Stimulated activated CD4-positive, alpha-beta T cell treated with anti-CD3 and anti-CD28 coated beads, Interleukin-1b, Interleukin-23, amount 100 ng/mL, for 1 hour (primary cell): Measurements from ENCODE around the gene SLITRK2.

Experiments
- DNase-seq, 2 donors: peaks; one replicate each; pipeline ENCODE4 v3.0.0-alpha.2; 2020; ENCODE audit warnings: low read depth in 2 of 2

SLITRK2 gene, protein sequence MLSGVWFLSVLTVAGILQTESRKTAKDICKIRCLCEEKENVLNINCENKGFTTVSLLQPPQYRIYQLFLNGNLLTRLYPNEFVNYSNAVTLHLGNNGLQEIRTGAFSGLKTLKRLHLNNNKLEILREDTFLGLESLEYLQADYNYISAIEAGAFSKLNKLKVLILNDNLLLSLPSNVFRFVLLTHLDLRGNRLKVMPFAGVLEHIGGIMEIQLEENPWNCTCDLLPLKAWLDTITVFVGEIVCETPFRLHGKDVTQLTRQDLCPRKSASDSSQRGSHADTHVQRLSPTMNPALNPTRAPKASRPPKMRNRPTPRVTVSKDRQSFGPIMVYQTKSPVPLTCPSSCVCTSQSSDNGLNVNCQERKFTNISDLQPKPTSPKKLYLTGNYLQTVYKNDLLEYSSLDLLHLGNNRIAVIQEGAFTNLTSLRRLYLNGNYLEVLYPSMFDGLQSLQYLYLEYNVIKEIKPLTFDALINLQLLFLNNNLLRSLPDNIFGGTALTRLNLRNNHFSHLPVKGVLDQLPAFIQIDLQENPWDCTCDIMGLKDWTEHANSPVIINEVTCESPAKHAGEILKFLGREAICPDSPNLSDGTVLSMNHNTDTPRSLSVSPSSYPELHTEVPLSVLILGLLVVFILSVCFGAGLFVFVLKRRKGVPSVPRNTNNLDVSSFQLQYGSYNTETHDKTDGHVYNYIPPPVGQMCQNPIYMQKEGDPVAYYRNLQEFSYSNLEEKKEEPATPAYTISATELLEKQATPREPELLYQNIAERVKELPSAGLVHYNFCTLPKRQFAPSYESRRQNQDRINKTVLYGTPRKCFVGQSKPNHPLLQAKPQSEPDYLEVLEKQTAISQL

DNA sequence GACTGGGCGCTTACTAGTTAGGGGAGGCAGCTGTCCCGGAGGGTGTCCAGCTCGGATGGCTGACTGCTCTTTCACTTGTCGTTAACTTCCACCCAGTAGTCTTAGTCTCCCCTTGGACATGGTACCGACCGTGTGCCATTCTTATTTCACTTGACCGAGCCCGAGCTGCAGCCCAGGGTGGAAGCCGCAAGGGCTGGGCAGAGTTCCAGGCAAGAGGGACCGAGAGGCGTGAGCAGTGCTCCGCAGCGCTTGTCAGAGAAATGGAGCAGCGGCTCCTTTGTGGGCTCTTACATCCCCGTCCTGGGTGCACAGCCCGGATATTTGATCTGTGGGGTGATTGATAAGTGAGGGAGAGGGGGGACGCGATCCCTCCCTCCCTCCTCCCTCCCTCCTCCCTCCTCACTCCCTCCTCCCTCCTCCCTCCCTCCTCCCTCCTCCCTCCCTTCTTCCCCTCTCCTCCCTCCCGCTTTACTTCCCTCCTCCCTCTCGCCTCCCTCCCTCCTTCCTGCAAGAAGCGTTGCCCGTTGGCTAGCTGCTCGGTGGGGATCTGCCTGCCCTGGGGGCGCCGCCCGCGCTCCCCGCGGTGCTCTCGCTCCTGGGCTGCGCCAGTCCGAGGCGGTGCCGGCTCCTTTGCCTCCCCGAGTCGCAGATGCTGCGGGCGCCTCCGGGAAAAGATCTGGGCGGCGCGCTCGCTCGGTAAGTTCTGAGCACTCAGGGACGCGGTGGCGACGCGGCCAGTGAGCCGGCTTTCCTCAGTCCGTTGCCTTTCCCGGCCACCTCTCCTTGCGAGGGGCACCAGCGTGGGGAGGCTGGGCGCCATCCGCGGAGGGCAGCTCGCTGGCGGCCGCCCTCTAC is at the start of gene SLITRK2:
Gene SLITRK2 (plus strand): TSS at position 499 of the 855 bp plus-strand sequence. CDS start 4,597 bp downstream, outside the sequence.
- DNase-seq, result no peak

DNA sequence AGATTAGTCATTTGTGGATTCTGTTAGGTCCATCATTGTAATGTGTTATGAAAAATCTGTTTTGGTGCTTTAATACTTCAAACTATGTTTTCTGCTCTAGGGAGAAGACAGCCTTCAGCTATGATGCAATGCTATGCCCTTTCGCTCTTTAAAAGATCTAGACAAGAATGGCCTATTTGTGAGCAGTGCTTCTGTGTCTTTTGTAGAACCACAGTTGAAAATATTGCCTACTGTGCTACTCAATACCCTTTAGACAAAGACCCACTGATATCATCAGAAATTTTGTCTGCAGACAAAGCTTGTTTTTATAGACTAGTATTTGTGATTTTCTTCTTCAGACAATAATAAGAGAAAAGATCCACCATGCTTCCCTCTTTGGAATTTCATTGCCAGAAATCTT is 44.6 kb upstream of the SLITRK2 start:
- no peak for DNase-seq

DNA sequence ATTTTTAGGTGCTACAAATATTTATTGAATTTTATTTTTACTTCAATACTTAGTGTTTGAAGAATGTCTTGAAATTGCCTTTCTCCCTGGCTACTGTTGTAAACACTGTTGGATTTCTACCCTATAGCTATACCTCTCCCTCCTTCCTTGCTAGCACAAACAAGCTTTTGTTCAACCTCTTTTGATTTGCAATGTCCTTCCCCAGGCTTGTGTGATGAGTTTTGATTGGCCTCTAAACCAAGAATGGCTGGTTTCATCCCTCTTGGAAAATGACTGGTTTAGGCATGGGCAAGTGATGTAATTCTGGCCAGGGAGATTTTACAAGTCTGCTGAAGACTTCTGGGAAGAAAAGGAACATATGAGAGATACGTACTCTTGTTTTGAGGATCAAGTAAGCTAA is 25.3 kb upstream of the SLITRK2 start:
- DNase-seq, result no peak

DNA sequence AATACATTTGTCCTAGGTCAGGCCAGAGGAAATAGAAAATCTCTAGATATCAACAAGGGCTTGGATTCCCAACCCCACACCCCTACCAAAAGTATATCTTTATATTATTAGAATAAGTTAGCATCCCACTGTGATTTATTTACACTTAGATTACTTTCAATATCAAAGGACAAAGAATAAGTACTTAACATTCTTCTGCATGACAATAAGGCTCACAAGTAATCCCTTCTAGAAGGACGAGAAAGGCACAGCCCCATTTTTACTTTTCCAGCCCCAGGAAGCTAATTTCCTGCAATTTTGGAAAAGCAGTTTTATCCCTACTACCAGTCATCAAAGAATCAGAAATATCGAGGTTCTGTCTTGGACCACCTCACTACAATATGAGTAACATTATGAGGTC is 14.1 kb upstream of the SLITRK2 start:
- no peak for DNase-seq

DNA sequence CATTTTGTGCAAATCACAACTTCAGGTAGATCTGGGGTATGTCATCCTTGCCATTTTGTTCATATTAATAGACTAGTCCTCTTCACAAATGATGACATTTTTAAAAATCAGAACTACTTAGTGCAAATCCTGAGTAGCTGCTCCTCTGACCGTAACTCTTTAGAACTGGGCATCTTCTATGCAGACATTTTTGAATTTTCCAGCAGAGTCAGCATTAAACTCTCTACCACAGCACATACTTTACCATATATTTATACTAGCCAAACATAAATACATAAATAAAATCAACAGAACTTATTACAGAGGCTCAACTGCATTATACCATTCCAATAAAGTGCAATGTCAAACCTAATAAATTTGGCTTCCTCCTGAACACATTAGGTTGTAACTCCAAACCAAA is 4.5 kb upstream of the SLITRK2 start:
- no peak for DNase-seq

DNA sequence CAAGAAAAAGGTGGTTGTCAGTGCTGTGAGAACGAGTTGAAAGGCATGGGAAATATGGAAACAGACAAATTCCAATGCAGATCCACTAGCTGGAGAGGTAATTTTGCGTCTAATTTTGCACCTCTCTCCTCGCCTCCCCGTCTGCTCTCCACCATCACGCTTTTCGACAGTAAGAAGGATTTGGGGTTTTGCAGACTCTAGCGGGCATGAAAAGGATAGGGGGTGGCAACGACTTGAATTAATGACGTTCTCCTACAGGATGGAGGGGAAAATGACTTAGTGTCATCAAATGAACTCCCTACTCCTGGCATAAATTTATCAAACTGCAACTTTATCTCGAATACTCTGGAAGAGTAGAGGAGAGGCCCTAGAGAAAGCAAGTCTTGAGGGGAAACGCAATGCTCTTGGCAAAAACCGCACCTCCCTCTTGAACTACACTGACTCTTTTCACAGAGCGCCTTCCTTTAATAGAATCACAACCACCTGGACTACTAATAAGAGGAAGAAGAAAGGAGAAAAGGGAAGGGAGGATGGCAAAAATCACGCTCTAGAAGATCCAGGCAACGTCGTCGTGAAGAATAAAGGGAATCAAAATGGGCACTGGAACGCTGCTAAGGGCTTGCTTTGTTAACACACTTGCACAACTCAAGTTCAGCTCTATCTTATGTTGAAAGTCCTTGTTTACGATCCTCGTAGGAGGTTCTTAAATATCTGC is 871 bp upstream of the SLITRK2 start:
- DNase-seq, result no peak

DNA sequence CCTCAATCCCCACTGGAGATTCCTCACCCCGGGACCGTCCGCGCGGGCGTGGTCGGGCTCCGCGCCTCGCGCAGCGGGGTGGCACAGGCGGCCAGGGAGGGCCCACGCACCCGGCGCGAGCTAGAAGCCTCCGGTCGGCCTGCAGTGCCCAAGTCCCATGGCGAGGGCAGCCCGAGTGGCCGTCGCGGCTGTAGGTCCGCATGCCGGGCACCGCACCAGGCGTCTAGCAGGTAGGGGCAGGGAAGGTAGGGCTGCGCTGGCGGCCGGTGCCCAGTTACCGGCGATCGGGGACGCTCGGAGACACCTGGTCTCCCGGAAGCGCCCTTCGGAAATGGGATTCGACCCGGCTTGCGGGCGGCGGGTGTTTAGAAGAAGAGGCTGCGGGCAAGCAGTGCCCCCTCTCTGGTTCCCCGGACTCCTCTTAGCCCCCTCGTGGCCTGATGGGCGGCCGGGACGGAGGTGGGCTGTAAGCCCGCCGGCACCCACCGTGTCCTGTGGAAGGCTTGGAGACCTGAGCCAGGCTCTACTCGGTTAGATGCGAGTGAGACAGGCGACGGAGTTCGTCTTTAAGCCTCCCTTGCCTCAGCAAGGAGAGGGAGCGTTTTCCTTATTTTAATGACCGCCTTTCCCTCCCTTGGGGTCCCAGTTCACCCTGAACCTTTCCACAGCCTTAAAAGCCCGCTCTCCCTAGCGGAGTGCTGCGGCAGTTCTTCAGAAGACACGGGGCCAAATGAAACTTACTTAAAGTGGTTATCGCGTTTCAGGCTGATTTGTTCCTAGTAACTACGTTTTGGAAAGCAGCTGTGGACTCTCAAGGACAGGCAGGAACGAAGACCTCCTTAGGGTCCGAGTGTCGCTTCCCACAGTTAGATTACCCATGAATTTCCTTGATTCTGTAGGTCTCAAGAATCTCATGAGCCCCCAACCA is 821 bp downstream of the SLITRK2 start:
- no peak for DNase-seq

DNA sequence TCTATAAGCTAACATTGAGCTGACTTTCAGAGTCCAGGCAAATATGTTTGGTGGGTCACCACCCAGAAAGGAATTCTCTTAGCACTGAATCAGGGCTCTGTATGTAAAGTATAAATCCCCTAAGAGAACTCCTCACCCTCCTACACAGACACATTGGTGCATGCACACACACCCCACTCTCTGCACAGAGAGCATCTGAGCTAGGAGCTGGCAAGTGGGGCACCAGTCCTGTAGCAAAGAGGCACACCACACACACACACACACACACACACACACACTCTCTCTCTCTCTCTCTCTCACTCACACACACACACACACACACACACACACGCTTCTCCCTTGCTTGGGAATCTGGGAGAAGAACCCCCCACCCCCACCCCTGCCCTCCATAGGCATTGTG is 3.2 kb downstream of the SLITRK2 start:
- DNase-seq, result no peak

DNA sequence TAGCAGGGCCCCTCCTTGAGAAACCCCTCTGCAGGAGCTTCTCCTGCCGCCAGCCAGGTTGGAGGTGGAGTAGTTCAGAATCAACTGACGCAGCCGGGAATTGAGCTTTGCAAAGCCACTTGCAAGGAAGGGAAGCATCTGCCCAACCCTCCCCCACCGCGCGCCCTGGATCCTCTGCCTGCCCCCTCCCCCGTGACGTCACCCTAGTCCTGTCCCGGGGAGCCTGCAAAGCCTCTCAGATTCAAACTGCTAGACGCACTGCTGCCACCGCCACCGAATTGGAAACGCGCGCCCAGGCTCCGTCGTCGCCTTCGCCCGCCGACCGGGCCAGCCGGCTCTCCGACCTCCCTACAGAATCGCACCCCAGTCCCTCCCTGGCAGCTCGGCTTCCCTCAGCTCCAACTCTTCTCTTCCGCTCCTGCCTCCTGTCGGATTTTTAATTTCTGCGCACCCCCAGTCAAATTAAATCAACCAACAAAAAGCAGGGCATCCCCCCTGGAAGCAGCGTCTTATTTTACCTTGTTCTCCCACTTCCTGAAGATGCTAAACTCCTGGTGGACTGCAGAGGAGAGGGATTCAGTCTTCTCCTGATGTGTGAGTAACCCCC is 3.8 kb downstream of the SLITRK2 start:
- DNase-seq, result no peak

DNA sequence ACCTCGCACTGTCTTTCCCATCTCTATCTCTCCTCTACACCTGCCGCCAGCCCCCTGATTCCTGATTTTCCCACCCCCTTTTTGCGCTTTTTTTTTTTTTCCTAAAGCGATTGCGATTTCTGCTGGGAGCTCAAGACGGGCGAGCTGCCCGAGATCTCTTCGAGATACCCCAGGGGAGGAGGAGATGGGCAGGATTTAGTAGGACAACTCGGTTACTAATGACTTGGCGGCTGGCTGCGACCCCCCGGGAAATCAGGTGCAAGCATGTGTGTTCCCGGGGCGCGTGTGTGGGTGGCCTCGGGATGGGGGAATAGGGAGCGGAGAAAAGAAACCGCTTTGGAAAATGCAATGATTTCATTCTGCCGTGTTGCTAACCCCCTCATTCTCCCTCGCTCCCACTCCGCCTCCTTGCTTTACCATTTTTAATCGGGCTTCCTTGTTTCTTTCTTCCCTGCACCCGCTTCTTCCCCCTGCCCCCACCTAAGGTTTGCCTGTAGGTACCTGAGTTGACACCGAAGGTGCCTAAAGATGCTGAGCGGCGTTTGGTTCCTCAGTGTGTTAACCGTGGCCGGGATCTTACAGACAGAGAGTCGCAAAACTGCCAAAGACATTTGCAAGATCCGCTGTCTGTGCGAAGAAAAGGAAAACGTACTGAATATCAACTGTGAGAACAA is 4.4 kb downstream of the SLITRK2 start:
- no peak for DNase-seq

DNA sequence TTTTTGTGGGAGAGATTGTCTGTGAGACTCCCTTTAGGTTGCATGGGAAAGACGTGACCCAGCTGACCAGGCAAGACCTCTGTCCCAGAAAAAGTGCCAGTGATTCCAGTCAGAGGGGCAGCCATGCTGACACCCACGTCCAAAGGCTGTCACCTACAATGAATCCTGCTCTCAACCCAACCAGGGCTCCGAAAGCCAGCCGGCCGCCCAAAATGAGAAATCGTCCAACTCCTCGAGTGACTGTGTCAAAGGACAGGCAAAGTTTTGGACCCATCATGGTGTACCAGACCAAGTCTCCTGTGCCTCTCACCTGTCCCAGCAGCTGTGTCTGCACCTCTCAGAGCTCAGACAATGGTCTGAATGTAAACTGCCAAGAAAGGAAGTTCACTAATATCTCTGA is 5.5 kb downstream of the SLITRK2 start:
- DNase-seq, result no peak

DNA sequence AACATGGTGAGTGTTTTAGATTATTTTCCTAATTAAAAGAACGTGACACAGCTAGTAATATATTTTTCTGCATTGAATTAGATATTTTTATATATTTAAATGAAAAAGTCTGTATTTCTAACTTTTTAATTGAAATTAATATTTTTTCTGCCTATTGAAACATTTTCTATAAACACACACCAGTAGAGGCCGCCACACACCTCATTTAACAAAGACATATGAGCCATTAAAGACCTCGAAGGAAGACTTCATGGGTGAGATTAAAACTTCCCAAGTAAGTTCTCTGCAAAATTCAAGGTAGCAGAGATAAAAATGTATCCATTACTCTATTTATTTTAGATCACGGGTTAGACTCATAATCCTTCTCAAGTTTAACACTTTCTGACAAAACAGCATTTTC is 8.3 kb downstream of the SLITRK2 start:
- DNase-seq, result no peak

DNA sequence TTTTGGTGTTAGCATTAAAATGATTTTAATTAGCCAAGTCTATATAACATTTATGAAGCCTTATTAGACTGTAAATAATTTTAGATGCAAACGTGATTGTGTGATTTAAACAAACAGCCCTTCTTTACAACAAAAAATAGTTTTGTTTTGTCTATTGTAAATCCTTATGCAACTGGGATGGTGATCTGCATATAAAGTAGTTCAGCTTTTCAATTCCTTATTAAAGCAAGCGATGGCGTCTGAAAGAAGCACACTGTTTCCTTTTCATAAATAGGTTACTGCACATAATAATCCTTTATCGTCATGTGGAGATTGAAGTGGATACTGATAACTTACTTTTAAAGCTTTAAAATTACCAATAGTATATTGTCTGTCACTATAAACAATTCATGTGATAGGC is 8.8 kb downstream of the SLITRK2 start:
- DNase-seq, result no peak

DNA sequence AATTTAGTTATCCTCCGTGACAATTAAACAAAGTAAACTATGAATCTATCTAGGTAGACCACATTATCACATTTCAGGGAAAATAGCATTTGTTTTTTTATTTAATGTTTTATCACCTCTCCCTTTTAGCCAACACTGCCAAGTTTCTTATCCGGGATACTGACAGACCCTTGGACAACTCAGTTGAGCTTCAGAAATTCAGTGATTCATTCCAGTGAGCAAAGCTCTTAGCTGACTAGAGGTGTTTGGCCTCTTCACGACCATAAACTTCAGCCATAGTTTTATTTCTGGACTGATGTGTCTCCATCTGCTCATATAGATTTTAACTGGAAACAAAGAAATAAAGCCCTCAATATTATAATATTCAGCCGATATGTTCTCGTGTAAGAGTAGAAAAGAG is 15.2 kb downstream of the SLITRK2 start:
- no peak for DNase-seq

DNA sequence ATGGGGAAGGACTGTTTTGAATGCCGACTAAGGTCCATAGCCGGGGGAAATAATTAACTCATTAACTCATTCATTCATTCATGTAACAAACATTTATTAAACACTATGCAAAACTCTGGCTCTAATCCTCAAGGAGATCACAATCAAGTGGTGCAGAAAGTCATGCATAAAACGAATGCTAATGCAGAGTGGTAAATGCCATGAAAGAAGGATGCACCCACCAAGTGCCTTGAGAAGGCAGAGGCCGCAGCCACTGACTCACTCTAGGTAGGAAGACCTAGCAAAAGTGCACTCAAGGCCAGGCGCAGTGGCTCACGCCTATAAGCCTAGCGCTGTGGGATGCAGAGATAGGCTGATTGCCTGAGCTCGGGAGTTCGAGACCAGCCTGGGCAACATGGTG is 22.9 kb downstream of the SLITRK2 start:
- DNase-seq, result no peak

DNA sequence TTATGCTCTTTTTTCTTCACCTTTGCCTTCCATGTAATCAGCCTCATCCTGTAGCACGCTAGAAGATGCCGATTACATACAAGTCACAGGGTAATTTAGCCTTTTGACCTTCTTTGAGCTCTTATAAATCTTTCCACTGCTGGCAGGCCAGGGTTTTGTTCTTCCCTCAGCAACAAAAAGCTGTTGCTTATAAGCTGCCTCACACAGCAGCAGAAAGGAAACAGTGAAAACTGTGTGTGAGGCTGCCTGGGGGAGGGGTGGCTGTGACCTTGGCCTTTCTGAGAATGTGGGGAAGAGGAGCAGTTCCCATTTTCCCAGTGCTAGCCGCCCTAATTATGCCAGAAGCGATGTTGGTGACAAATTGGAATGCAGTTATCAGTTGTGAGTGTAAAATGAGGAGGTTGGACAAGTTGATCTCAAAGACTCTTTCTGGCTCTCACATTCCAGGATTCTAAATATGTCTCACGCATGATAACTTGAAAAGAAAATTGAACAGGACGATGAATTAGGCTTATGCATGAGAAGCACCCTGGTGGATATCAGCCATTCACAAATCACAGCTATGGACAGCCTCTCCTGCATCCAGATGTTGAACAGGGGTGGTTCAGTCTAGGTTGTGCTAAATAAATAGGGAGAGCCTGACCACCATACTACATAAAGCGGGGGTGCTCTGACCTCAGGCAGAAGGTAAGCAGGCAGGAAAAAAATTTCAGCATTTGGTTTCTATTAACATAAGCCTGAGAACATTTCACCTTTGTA is 25.7 kb downstream of the SLITRK2 start:
- DNase-seq, result no peak

DNA sequence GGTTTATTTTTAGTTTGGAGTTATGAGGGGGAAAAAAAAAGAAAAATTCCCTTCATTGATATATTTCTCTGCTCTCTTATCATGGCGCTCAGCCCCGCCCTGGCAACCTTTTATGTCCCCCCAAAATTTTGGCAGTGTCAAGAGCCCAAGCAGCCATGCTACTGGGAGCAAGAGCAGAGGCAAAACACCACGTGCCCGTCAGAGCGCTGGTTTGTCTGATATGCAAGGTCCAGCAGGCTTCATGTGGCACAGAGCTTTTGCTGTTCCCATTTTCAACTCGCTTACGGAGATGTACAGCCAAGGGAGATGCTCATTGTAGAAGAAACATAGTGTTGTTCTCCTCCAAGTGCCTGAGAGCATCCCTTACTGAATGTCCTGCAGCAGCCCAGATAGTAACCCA is 27.3 kb downstream of the SLITRK2 start:
- no peak for DNase-seq

DNA sequence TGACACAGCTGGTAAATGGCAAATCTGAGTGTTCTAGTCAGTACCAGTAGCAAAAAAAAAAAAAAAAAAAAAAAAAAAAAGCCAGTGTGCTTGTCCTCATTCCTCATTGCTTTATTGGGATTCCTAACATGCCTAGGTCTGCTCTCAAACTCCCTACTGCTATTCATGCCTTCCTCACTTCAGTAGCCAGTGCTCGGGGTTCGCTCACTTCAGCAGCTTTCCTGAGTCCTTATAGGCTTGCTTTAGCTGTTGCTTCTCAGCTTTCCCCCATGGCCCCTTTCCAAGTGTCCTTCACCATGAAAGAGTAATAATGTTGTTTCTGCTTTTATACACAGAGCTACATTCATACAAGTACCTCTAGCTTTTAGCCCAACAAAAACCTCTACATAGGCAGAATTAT is 30.8 kb downstream of the SLITRK2 start:
- no peak for DNase-seq

DNA sequence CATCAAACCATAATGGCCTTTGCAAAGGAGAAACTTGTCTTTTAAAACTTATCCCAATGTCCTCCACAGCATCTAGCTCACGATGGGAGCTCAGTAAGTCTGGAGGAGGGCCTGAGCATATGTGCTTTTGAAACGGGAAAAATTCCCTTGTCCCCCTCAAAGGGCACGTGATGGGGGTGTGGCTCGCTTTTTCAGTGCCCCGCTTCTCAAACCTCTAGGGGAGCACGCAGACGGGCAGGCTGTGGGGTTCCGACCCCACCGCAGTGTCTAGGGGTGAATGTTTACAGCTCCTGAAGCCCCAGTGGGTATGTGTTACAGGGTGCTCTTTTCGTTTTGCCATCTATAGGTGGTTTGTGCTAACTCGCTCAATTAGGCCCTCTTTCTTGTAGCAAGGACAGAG is 31.2 kb downstream of the SLITRK2 start:
- no peak for DNase-seq
